ENCODE data around the gene C16orf96. TPM values are rescaled to one million over a fixed set of nuclear protein-coding genes. Genes with fewer than 3 reads are reported as not detected.

Gene C16orf96
- total RNA-seq, 6 experiments from 2014 or later = not detected

DNA sequence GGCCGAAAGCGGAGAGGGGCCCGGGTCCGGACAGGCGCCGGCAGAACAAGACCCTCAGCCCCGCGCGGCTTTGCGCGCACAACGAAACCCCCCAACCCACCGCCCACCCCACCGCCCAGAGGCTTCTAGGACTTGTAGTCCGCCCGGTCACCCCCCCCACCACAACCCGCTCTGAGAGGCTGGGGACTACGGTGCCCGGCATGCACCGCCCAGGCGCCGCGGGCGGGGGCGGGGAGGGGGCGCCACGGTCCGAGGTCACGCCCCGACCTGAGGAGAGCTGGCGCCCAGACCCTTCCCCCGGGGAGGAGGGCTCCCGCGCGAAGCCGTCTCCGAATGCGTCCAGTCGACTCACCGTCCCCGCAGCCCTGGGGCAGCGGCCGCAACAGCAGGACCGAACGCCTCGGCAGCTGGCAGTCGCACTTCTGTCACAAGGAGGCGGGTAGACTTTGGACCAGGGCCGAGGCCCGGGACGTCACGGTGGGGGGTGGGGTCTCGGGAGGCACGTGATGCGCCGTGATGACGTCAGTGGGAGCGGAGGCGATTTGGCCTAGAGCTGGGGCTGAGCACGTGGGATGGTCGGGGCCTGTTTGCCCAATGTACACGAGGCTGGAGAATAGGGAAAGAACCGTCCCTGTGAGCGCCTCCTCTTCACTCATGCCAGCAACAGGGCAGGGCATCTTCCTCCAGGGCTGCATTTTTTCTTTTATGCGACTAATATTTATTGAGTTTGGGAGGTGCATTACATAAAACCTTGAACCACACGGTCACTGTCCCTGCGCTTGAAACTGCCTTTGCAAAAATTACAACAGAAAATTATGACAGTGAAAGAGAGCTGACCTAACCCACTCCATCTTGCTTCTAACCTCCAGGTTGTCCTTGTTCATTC, 17.5 kb upstream of the C16orf96 start, which contains the start of gene CDIP1:
Gene CDIP1 (minus strand): TSS at position 424 of the 886 bp plus-strand sequence. CDS start 24,643 bp downstream, outside the sequence.
- Mint-ChIP-seq H3K4me1 (ENCODE audit: low read depth) (0 out of 2 replicates have a peak, but pooled peaks cover 4% of the 10 kb centered on the region), H3K27me3 (ENCODE audit: insufficient read depth) (peaks cover 19% of the 10 kb centered on the region), H3K4me3 (peak within 1 kb of the TSS; percentile 58), H3K9me3 (peaks cover 20% of the 10 kb centered on the region), H3K27ac (peak within 1 kb of the TSS; percentile 32; the same call in 1 of the 2 replicates), H3K36me3 (ENCODE audit: low read depth) (peaks cover 18% of the 10 kb centered on the region)
- peak; percentile 76 for DNase-seq
- TF ChIP-seq, protein P1, sequence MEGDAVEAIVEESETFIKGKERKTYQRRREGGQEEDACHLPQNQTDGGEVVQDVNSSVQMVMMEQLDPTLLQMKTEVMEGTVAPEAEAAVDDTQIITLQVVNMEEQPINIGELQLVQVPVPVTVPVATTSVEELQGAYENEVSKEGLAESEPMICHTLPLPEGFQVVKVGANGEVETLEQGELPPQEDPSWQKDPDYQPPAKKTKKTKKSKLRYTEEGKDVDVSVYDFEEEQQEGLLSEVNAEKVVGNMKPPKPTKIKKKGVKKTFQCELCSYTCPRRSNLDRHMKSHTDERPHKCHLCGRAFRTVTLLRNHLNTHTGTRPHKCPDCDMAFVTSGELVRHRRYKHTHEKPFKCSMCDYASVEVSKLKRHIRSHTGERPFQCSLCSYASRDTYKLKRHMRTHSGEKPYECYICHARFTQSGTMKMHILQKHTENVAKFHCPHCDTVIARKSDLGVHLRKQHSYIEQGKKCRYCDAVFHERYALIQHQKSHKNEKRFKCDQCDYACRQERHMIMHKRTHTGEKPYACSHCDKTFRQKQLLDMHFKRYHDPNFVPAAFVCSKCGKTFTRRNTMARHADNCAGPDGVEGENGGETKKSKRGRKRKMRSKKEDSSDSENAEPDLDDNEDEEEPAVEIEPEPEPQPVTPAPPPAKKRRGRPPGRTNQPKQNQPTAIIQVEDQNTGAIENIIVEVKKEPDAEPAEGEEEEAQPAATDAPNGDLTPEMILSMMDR (IDR thresholded peaks at IDR 0.05) = no peak

DNA sequence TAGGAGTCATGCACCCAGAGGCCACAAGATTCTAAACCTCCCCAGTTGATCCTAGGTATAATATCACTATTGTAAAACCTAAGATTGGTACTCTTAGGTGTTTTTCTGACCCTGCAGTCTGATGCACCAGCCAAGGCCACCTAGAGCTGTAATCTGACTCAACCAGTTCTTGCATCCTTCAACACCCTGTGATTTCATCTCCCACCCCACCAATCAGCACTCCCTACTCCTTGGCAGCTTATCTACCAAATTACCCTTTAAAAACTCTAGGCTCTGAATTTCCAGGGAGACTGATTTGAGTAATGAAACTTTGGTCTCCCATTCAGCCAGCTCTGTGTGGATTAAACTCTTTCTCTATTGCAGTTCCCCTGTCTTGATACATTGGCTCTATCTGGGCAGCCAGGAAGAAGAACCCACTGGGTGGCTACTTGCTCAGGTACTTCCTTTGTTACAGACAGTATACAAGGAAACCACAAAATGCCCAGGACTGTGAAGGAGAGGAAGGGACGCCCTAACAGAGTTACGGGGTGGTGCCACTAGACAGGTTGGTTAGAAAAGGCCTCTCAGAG, 16.3 kb upstream of the C16orf96 start:
- Mint-ChIP-seq H3K27ac (no peak overlapping the region), H3K27me3 (ENCODE audit: insufficient read depth) (peaks cover 24% of the 10 kb centered on the region), H3K9me3 (peaks cover 20% of the 10 kb centered on the region), H3K4me1 (ENCODE audit: low read depth) (0 out of 2 replicates have a peak, but pooled peaks cover 4% of the 10 kb centered on the region), H3K36me3 (ENCODE audit: low read depth) (peaks cover 18% of the 10 kb centered on the region), H3K4me3 (no peak overlapping the region)
- DNase-seq = no peak
- TF ChIP-seq, protein P1 (IDR thresholded peaks at IDR 0.05) = no peak

DNA sequence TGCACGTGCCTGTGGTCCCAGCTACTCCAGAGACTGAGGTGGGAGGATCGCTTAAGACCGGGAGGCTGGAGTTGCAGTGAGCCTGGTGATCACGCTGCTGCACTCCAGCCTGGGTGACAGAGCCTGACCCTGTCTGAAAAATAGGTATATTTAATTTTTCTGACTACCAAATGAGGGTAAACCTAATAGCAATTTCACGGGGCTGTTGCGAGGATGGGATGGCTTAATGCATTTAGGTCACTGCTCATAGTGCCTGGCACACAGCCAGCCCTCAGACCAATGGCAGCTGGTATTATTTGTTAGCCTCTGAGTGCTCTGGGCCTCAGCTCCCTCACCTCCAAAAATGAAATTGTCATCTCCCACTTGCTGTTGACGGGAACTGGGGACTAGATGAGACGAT, 11.7 kb upstream of the C16orf96 start:
- TF ChIP-seq, protein P1 (IDR thresholded peaks at IDR 0.05) = no peak
- Mint-ChIP-seq H3K27me3 (ENCODE audit: insufficient read depth) (peaks cover 31% of the 10 kb centered on the region), H3K4me3 (no peak overlapping the region), H3K9me3 (peaks cover 12% of the 10 kb centered on the region), H3K4me1 (ENCODE audit: low read depth) (no peaks in the 10 kb centered on the region), H3K27ac (no peak overlapping the region), H3K36me3 (ENCODE audit: low read depth) (peaks cover 9% of the 10 kb centered on the region)
- DNase-seq = no peak

DNA sequence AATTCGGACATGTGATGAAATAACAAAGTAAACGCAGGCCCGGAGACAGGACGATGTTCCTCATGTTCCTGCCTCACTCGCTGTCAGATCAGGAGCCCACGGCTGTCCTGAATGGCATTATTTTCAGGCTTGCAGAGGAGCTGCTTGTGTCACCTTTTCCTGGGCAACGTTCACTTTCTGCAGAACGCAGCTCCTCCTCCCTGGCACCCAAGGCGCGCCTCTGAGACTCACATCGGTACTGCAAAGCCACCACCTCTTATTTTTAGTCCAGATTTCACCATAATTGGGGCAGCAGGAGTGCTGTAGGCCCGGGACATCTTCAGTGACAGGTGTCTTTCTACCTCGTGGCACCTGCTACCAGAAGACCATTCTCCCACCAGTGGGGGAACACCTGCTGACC, 8.0 kb upstream of the C16orf96 start:
- H3K27ac Mint-ChIP-seq = no peak overlapping the region
- peaks cover 37% of the 10 kb centered on the region for H3K27me3 Mint-ChIP-seq (ENCODE audit: insufficient read depth)
- no peak for DNase-seq
- no peaks in the 10 kb centered on the region for H3K4me1 Mint-ChIP-seq (ENCODE audit: low read depth)
- H3K9me3 Mint-ChIP-seq = no peaks in the 10 kb centered on the region
- no peaks in the 10 kb centered on the region for H3K36me3 Mint-ChIP-seq (ENCODE audit: low read depth)
- TF ChIP-seq, protein P1 (IDR thresholded peaks at IDR 0.05) = no peak
- no peak overlapping the region for H3K4me3 Mint-ChIP-seq

DNA sequence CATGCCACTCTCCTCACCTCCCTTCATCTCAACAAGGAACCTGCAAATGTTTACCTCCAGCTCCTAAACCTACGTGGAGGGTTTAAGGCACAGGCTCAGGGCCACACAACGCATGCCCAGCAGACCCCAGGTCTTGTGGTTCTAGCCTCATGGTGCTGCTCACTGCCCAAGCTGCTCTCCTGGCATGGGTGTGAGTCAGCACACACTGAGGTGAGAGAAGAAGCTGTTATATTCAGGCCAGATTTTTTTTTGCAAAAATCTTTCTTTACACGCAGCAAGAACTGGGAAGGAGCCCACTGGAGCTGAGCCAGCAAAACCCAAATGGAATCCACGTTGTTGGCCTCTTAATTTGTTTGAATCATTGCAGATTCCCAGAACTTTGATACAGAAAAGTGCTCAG, 5.5 kb upstream of the C16orf96 start:
- Mint-ChIP-seq H3K4me1 (ENCODE audit: low read depth) (no peaks in the 10 kb centered on the region), H3K27me3 (ENCODE audit: insufficient read depth) (peaks cover 40% of the 10 kb centered on the region), H3K9me3 (no peaks in the 10 kb centered on the region), H3K27ac (no peak overlapping the region), H3K36me3 (ENCODE audit: low read depth) (no peaks in the 10 kb centered on the region), H3K4me3 (no peak overlapping the region)
- TF ChIP-seq, protein P1 (IDR thresholded peaks at IDR 0.05) = no peak
- DNase-seq = no peak

Measured in HFFc6 (cell line).